ENCODE measurements around the gene LILRB2. TPM values are rescaled to one million over a fixed set of nuclear protein-coding genes. Genes with fewer than 3 reads are reported as not detected.
"Not testable (repeated sequence)": the region's sequence is repeated elsewhere in the genome, so short reads cannot be mapped to it uniquely, and the experiment has no call there.

LILRB2 gene
- total and polyA plus RNA-seq, 2 donors (not counting 1 experiment from before 2014, with no cell fraction given) = 8.3 to 12.4 TPM

- ChIA-PET POLR2A (no interaction called here), CTCF (interaction anchor here (0.9 to 3.9 kb wide), 4 partner anchors 10 to 66 kb away, joined by 3 to 20 read pairs (median 3); no protein-coding TSS in a partner anchor)
- H3K36me3 ChIP-seq (replicated peaks in 1 of 2; ENCODE audit: control extremely low read depth in 1 of 2, control insufficient read depth in 1 of 2, extremely low read depth in 1 of 2, insufficient read depth in 2 of 2, low read length in 1 of 2) = no peaks in the 10 kb centered on the region
- peaks cover 0 to 8% (median 0%) of the 10 kb centered on the region in 4 experiments for H3K27me3 ChIP-seq (replicated peaks in 1 of 4; ENCODE audit: control extremely low read depth in 1 of 4, control insufficient read depth in 3 of 4, insufficient read depth in 4 of 4, low read length in 3 of 4)
- intact Hi-C loops (cut with micrococcal nuclease) = no loop called here
- peaks cover 70 to 76% of the 10 kb centered on the region in 2 donors for H3K4me1 ChIP-seq (ENCODE audit: control insufficient read depth in 2 of 2, insufficient read depth in 2 of 2, low read length in 2 of 2)
- H3K9me3 ChIP-seq (ENCODE audit: control extremely low read depth in 1 of 3, control insufficient read depth in 2 of 3, insufficient read depth in 1 of 3, low read length in 2 of 3) = peaks cover 0 to 12% (median 0%) of the 10 kb centered on the region in 3 donors
- H3K9ac ChIP-seq (ENCODE audit: low read length) = no peak overlapping the region
- no CpG with 5 or more reads among the region's 4 CpGs for WGBS (ENCODE audit: insufficient coverage)
- H3K4me2 ChIP-seq (replicated peaks; ENCODE audit: low read depth, low read length, poor library complexity, severe bottlenecking) = no peak overlapping the region
- no peak overlapping the region for H3K4me3 ChIP-seq (ENCODE audit: control extremely low read depth in 1 of 5, extremely low read depth in 1 of 5, insufficient read depth in 1 of 5, low read depth in 2 of 5, low read length in 4 of 5)
- no peak overlapping the region for H3K27ac ChIP-seq (ENCODE audit: low read length in 2 of 2)
- H3K4me3 Mint-ChIP-seq = no peak overlapping the region
- peaks cover 9% of the 10 kb centered on the region for H3K27me3 Mint-ChIP-seq
- peaks cover 5% of the 10 kb centered on the region for H4K20me1 ChIP-seq (ENCODE audit: control insufficient read depth, insufficient read depth, low read length, poor library complexity, severe bottlenecking)
- ATAC-seq (ENCODE audit: low read depth) = no peak
- H3K79me2 ChIP-seq (ENCODE audit: control insufficient read depth, insufficient read depth, low read length) = no peaks in the 10 kb centered on the region
- H2AFZ ChIP-seq (ENCODE audit: insufficient read depth, low read depth, low read length, poor library complexity, severe bottlenecking) = no peak overlapping the region
- no peak for TF ChIP-seq EZH2 (IDR thresholded peaks at IDR 0.05; ENCODE audit: borderline replicate concordance, insufficient read depth, low read depth, low read length, poor library complexity, severe bottlenecking)
- TF ChIP-seq, protein P1, sequence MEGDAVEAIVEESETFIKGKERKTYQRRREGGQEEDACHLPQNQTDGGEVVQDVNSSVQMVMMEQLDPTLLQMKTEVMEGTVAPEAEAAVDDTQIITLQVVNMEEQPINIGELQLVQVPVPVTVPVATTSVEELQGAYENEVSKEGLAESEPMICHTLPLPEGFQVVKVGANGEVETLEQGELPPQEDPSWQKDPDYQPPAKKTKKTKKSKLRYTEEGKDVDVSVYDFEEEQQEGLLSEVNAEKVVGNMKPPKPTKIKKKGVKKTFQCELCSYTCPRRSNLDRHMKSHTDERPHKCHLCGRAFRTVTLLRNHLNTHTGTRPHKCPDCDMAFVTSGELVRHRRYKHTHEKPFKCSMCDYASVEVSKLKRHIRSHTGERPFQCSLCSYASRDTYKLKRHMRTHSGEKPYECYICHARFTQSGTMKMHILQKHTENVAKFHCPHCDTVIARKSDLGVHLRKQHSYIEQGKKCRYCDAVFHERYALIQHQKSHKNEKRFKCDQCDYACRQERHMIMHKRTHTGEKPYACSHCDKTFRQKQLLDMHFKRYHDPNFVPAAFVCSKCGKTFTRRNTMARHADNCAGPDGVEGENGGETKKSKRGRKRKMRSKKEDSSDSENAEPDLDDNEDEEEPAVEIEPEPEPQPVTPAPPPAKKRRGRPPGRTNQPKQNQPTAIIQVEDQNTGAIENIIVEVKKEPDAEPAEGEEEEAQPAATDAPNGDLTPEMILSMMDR (IDR thresholded peaks at IDR 0.05) = no peak
- peaks cover 85% of the 10 kb centered on the region for H3K4me1 Mint-ChIP-seq
- no peak for DNase-seq
- no peaks in the 10 kb centered on the region for H3K9me3 Mint-ChIP-seq (ENCODE audit: insufficient read depth)
- H3K27ac Mint-ChIP-seq = peak overlapping the region; percentile 21
Measured at GRCh38 chr19:54287456-54287855, 6.5 kb upstream of the LILRB2 start.

- H4K20me1 ChIP-seq (ENCODE audit: control insufficient read depth, insufficient read depth, low read length, poor library complexity, severe bottlenecking); H3K9me3 Mint-ChIP-seq (ENCODE audit: insufficient read depth); H3K9ac ChIP-seq (ENCODE audit: low read length); intact Hi-C loops (cut with micrococcal nuclease); H3K27me3 ChIP-seq (replicated peaks in 1 of 4; ENCODE audit: control extremely low read depth in 1 of 4, control insufficient read depth in 3 of 4, insufficient read depth in 4 of 4, low read length in 3 of 4); H3K79me2 ChIP-seq (ENCODE audit: control insufficient read depth, insufficient read depth, low read length); H3K4me3 ChIP-seq (ENCODE audit: control extremely low read depth in 1 of 5, extremely low read depth in 1 of 5, insufficient read depth in 1 of 5, low read depth in 2 of 5, low read length in 4 of 5); H3K27me3 Mint-ChIP-seq; H2AFZ ChIP-seq (ENCODE audit: insufficient read depth, low read depth, low read length, poor library complexity, severe bottlenecking); POLR2A ChIA-PET; H3K36me3 ChIP-seq (replicated peaks in 1 of 2; ENCODE audit: control extremely low read depth in 1 of 2, control insufficient read depth in 1 of 2, extremely low read depth in 1 of 2, insufficient read depth in 2 of 2, low read length in 1 of 2): not testable (repeated sequence)
- peak; percentile 41 for DNase-seq
- Histone ChIP-seq H3K9me3 (ENCODE audit: control extremely low read depth in 1 of 3, control insufficient read depth in 2 of 3, insufficient read depth in 1 of 3, low read length in 2 of 3) (peaks cover 0 to 12% (median 0%) of the 10 kb centered on the region in 3 donors), H3K4me1 (ENCODE audit: control insufficient read depth in 2 of 2, insufficient read depth in 2 of 2, low read length in 2 of 2) (peaks cover 81 to 85% of the 10 kb centered on the region in 2 donors), H3K4me2 (replicated peaks; ENCODE audit: low read depth, low read length, poor library complexity, severe bottlenecking) (peak overlapping the region; percentile 53), H3K27ac (ENCODE audit: low read length in 2 of 2) (peak overlapping the region; percentile 59 to 68)
- CTCF ChIA-PET = interaction anchor here (3.9 kb wide), 1 partner anchor 20 kb away, joined by 20 read pairs; no protein-coding TSS in a partner anchor
- peaks cover 91% of the 10 kb centered on the region for H3K4me1 Mint-ChIP-seq
- 57% methylated on average over 1 of the region's 10 CpGs for WGBS (ENCODE audit: insufficient coverage)
- H3K4me3 Mint-ChIP-seq = peak overlapping the region; percentile 66
- H3K27ac Mint-ChIP-seq = peak overlapping the region; percentile 85
- ATAC-seq (ENCODE audit: low read depth) = peak; percentile 29
Measured at GRCh38 chr19:54286283-54286682, 5.4 kb upstream of the LILRB2 start.

GRCh38 chr19:54285427-54286056 is 4.6 kb upstream of the LILRB2 start:
- H3K9ac ChIP-seq (ENCODE audit: low read length); H3K27me3 Mint-ChIP-seq; H3K79me2 ChIP-seq (ENCODE audit: control insufficient read depth, insufficient read depth, low read length); H2AFZ ChIP-seq (ENCODE audit: insufficient read depth, low read depth, low read length, poor library complexity, severe bottlenecking); H4K20me1 ChIP-seq (ENCODE audit: control insufficient read depth, insufficient read depth, low read length, poor library complexity, severe bottlenecking); intact Hi-C loops (cut with micrococcal nuclease); CTCF ChIA-PET; H3K27me3 ChIP-seq (replicated peaks in 1 of 4; ENCODE audit: control extremely low read depth in 1 of 4, control insufficient read depth in 3 of 4, insufficient read depth in 4 of 4, low read length in 3 of 4); H3K36me3 ChIP-seq (replicated peaks in 1 of 2; ENCODE audit: control extremely low read depth in 1 of 2, control insufficient read depth in 1 of 2, extremely low read depth in 1 of 2, insufficient read depth in 2 of 2, low read length in 1 of 2); H3K9me3 Mint-ChIP-seq (ENCODE audit: insufficient read depth): not testable (repeated sequence)
- peaks cover 0 to 10% (median 0%) of the 10 kb centered on the region in 3 donors for H3K9me3 ChIP-seq (ENCODE audit: control extremely low read depth in 1 of 3, control insufficient read depth in 2 of 3, insufficient read depth in 1 of 3, low read length in 2 of 3)
- WGBS (ENCODE audit: insufficient coverage) = 2% methylated on average over 10 of the region's 12 CpGs
- peak overlapping the region; percentile 66 for H3K4me3 Mint-ChIP-seq
- POLR2A ChIA-PET = interaction anchor here (0.6 kb wide), 1 partner anchor 1481 kb away, joined by 4 read pairs; no protein-coding TSS in a partner anchor
- ATAC-seq (ENCODE audit: low read depth) (peak; percentile 73), DNase-seq (peak; percentile 78)
- peak overlapping the region in 1 of 5 experiments; percentile 31 for H3K4me3 ChIP-seq (ENCODE audit: control extremely low read depth in 1 of 5, extremely low read depth in 1 of 5, insufficient read depth in 1 of 5, low read depth in 2 of 5, low read length in 4 of 5)
- peak overlapping the region; percentile 85 for H3K27ac Mint-ChIP-seq
- peak overlapping the region; percentile 59 to 68 for H3K27ac ChIP-seq (ENCODE audit: low read length in 2 of 2)
- peaks cover 82 to 89% of the 10 kb centered on the region in 2 donors for H3K4me1 ChIP-seq (ENCODE audit: control insufficient read depth in 2 of 2, insufficient read depth in 2 of 2, low read length in 2 of 2)
- peaks cover 94% of the 10 kb centered on the region for H3K4me1 Mint-ChIP-seq
- peak overlapping the region; percentile 53 for H3K4me2 ChIP-seq (replicated peaks; ENCODE audit: low read depth, low read length, poor library complexity, severe bottlenecking)
